ENCODE measurements around the gene DNAAF8.

The DNAAF8 gene

GRCh38 chr16:4762205-4762604 lies 27.9 kb downstream of the DNAAF8 start:
- H3K4me3 ChIP-seq (ENCODE audit: low read depth in 1 of 2, low read length in 1 of 2): no peak overlapping the region
- H3K36me3 ChIP-seq: peaks cover 45% of the 10 kb centered on the region

GRCh38 chr16:4763791-4764190 lies 29.5 kb downstream of the DNAAF8 start:
- peaks cover 27 to 28% of the 10 kb centered on the region in 2 experiments for H3K4me1 ChIP-seq (ENCODE audit: control insufficient read depth in 1 of 2, insufficient read depth in 1 of 2, low read depth in 1 of 2, low read length in 1 of 2)
- H3K9me3 ChIP-seq: no peaks in the 10 kb centered on the region
- no peaks in the 10 kb centered on the region for H3K27me3 ChIP-seq
- no peak overlapping the region for H3K27ac ChIP-seq
- TF ChIP-seq CTCF (IDR thresholded peaks at IDR 0.05): no peak
- H3K4me3 ChIP-seq (ENCODE audit: low read depth in 1 of 2, low read length in 1 of 2): no peak overlapping the region
- H3K36me3 ChIP-seq: peaks cover 38% of the 10 kb centered on the region

More at GRCh38 chr16:4762205-4762604, 27.9 kb downstream of the DNAAF8 start:
- H3K27ac ChIP-seq: no peak overlapping the region
- no peak for TF ChIP-seq CTCF (IDR thresholded peaks at IDR 0.05)
- no peaks in the 10 kb centered on the region for H3K9me3 ChIP-seq
- H3K4me1 ChIP-seq (ENCODE audit: control insufficient read depth in 1 of 2, insufficient read depth in 1 of 2, low read depth in 1 of 2, low read length in 1 of 2): peaks cover 12 to 13% of the 10 kb centered on the region in 2 experiments
- no peaks in the 10 kb centered on the region for H3K27me3 ChIP-seq

GRCh38 chr16:4765511-4766474 lies 31.5 kb downstream of the DNAAF8 start:
- Histone ChIP-seq H3K9me3 (no peaks in the 10 kb centered on the region), H3K27ac (no peak overlapping the region), H3K4me3 (ENCODE audit: low read depth in 1 of 2, low read length in 1 of 2) (peak overlapping the region; percentile 80 to 97), H3K27me3 (no peaks in the 10 kb centered on the region), H3K36me3 (peaks cover 21% of the 10 kb centered on the region), H3K4me1 (ENCODE audit: control insufficient read depth in 1 of 2, insufficient read depth in 1 of 2, low read depth in 1 of 2, low read length in 1 of 2) (peaks cover 32 to 33% of the 10 kb centered on the region in 2 experiments)
- TF ChIP-seq CTCF (IDR thresholded peaks at IDR 0.05): no peak

DNA sequence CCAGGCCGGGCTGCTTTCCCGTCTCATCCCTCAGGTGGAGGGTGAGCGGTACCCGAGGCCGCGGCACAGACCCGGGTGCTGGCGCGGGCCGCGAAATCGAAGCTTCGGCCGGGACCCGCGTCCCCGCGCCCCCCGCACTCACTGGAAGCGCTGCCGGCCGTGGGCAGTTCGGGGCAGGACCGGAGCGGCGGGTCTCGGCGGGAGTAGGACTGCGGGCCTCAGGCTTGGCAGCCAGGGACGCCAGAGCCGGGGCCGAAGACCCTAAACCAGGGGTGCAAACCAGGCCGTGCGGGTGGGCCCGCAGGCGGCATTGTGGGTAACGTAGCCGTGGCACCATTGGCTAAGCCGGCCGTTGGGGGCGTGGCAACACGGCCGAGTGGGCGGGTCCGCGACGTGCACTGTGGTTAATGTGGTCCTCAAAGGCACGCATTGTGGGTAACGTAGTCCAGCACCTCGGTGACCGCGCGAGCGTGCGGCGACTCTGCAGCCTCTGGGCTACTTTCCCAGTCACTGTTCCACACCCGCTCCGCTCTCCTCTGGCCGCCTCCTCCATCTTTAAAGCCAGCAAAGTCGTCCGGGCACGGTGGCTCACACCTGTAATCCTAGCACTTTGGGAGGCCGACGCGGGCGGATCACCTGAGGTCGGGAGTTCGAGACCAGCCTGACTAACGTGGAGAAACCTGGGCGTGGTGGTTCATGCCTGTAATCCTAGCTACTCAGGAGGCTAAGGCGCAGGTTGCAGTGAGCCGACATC lies 32.7 kb downstream of the DNAAF8 start, which contains the start of gene ZNF500:
TSS of gene ZNF500 (minus strand) at position 288 of the 754 bp plus-strand sequence. CDS start 1,184 bp downstream, outside the sequence.
- peak; percentile 1 for TF ChIP-seq CTCF (IDR thresholded peaks at IDR 0.05)

DNA sequence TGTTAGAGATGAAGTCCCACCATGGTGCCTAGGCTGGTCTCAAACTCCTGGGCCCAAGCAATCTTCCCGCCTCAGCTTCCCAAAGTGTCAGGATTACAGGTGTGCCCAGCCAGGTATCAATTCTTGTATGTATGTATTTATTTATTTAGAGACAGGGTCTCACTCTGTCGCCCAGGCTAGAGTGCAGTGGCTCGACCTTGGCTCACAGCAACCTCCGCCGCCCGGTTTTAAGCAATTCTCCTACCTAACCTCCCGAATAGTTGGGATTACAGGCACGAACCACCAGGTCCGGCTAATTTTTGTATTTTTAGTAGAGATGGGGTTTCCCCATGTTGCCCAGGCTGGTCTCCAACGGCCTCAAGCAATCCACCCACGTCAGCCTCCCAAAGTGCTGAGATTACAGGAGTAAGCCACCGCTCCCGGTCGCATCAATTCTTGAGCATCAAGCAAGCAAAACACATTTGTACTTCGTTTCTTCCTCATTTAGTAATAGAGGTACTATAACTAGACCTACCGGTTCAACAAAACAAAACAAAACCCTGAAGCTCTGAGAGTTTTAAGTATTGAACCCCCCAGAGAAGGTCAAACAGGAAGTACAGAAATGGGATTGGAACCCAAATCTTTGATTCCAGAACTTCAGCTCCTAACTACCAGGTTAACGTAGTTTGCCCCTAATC lies 33.7 kb downstream of the DNAAF8 start:
- Histone ChIP-seq H3K4me3 (ENCODE audit: low read depth in 1 of 2, low read length in 1 of 2) (peak overlapping the region; percentile 80 to 97), H3K27me3 (no peaks in the 10 kb centered on the region), H3K9me3 (no peaks in the 10 kb centered on the region), H3K4me1 (ENCODE audit: control insufficient read depth in 1 of 2, insufficient read depth in 1 of 2, low read depth in 1 of 2, low read length in 1 of 2) (peaks cover 32 to 33% of the 10 kb centered on the region in 2 experiments), H3K27ac (peak overlapping the region; percentile 49), H3K36me3 (peaks cover 7% of the 10 kb centered on the region)
- no peak for TF ChIP-seq CTCF (IDR thresholded peaks at IDR 0.05)

More for the DNA sequence above, 32.7 kb downstream of the DNAAF8 start, which contains the start of gene ZNF500:
- Histone ChIP-seq H3K27ac (peak within 1 kb of the TSS; percentile 49), H3K4me3 (ENCODE audit: low read depth in 1 of 2, low read length in 1 of 2) (peak within 1 kb of the TSS; percentile 80 to 97), H3K27me3 (no peaks in the 10 kb centered on the region), H3K9me3 (no peaks in the 10 kb centered on the region), H3K36me3 (peaks cover 15% of the 10 kb centered on the region), H3K4me1 (ENCODE audit: control insufficient read depth in 1 of 2, insufficient read depth in 1 of 2, low read depth in 1 of 2, low read length in 1 of 2) (peaks cover 32 to 33% of the 10 kb centered on the region in 2 experiments)
